ENCODE results near the gene SH3YL1. TPM values are rescaled to one million over a fixed set of nuclear protein-coding genes. Genes with fewer than 3 reads are reported as not detected.

SH3YL1 gene
- total RNA-seq, 1 donor from 2014 or later: 47.9 TPM

DNA sequence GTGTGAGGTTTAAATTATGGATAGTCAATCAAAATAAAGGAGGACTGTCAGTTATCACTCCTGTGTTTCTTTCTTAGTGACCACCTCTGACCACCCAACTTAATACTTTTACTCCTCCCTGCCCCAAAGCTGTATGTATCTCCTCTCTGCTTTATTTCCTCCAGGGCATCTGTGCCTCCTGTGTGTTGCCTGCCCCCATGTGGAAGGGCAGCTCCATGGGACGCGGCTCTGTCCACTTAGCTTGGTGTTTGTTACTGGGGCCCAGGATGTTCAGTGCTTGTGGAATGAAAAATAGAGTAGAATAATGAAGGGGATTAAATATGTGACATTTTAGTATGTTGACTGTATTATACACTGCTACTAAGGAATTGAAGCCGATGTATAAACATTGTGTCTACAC is 10.7 kb upstream of the SH3YL1 start:
- TF ChIP-seq EZH2 (IDR thresholded peaks at IDR 0.05) (no peak), CTCF (IDR thresholded peaks at IDR 0.05) (no peak), EZH2phosphoT487 (IDR thresholded peaks at IDR 0.05) (no peak)
- Histone ChIP-seq H3K4me1 (no peaks in the 10 kb centered on the region), H2AFZ (replicated peaks) (no peak overlapping the region), H3K4me3 (no peak overlapping the region), H3K4me2 (no peak overlapping the region), H3K36me3 (no peaks in the 10 kb centered on the region), H3K9me3 (ENCODE audit: low read depth) (no peaks in the 10 kb centered on the region), H4K20me1 (ENCODE audit: low read depth) (peaks cover 83% of the 10 kb centered on the region), H3K9ac (no peak overlapping the region), H3F3A (ENCODE audit: low read depth) (no peaks in the 10 kb centered on the region), H3K79me2 (ENCODE audit: low read depth) (peaks cover 72% of the 10 kb centered on the region), H3K27me3 (no peaks in the 10 kb centered on the region), H3K27ac (no peak overlapping the region)
- Mint-ChIP-seq H3K36me3 (peaks cover 44% of the 10 kb centered on the region), H3K27ac (no peak overlapping the region), H3K27me3 (ENCODE audit: insufficient read depth, low read depth) (no peaks in the 10 kb centered on the region), H3K9me3 (no peaks in the 10 kb centered on the region), H3K4me1 (peaks cover 2% of the 10 kb centered on the region), H3K4me3 (no peak overlapping the region)
- DNase-seq (ENCODE audit: low spot score): no peak

DNA sequence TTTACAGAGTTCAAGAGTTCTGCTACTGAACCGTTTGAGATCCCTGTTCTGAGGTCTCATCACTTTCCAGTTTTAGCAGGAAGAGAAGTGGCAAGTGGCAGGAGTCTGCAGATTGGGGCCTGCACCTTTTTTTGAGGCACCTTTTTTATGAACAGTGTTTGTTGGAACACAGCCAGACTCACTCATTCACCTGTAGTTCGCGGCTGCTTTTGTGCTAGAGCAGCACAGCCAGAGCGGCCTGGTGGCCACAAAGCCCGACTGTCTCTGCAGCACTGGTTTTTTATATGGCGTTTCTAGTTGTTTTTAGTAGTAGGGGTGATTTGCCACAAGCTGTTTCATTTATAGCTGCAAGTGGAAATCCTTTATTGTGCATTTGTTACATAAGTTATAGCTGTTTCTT is 9.5 kb upstream of the SH3YL1 start:
- H3K79me2 ChIP-seq (ENCODE audit: low read depth): peaks cover 83% of the 10 kb centered on the region
- no peak overlapping the region for H2AFZ ChIP-seq (replicated peaks)
- TF ChIP-seq EZH2phosphoT487 (IDR thresholded peaks at IDR 0.05) (no peak), CTCF (IDR thresholded peaks at IDR 0.05) (no peak), EZH2 (IDR thresholded peaks at IDR 0.05) (no peak)
- no peaks in the 10 kb centered on the region for H3F3A ChIP-seq (ENCODE audit: low read depth)
- no peak overlapping the region for H3K9ac ChIP-seq
- Mint-ChIP-seq H3K27me3 (ENCODE audit: insufficient read depth, low read depth) (no peaks in the 10 kb centered on the region), H3K4me3 (no peak overlapping the region), H3K36me3 (peaks cover 42% of the 10 kb centered on the region), H3K4me1 (no peaks in the 10 kb centered on the region), H3K27ac (no peak overlapping the region), H3K9me3 (no peaks in the 10 kb centered on the region)
- H3K27me3 ChIP-seq: no peaks in the 10 kb centered on the region
- DNase-seq (ENCODE audit: low spot score): no peak
- H4K20me1 ChIP-seq (ENCODE audit: low read depth): peaks cover 95% of the 10 kb centered on the region
- no peaks in the 10 kb centered on the region for H3K4me1 ChIP-seq
- H3K27ac ChIP-seq: no peak overlapping the region
- no peak overlapping the region for H3K4me3 ChIP-seq
- H3K4me2 ChIP-seq: no peak overlapping the region
- H3K9me3 ChIP-seq (ENCODE audit: low read depth): no peaks in the 10 kb centered on the region
- H3K36me3 ChIP-seq: no peaks in the 10 kb centered on the region

- H4K20me1 ChIP-seq (ENCODE audit: low read depth): peaks cover 95% of the 10 kb centered on the region
- H3K79me2 ChIP-seq (ENCODE audit: low read depth): peaks cover 98% of the 10 kb centered on the region
- Mint-ChIP-seq H3K4me3 (no peak overlapping the region), H3K27ac (no peak overlapping the region), H3K27me3 (ENCODE audit: insufficient read depth, low read depth) (no peaks in the 10 kb centered on the region), H3K9me3 (no peaks in the 10 kb centered on the region), H3K4me1 (no peaks in the 10 kb centered on the region), H3K36me3 (peaks cover 31% of the 10 kb centered on the region)
- H2AFZ ChIP-seq (replicated peaks): no peak overlapping the region
- H3K27ac ChIP-seq: no peak overlapping the region
- no peaks in the 10 kb centered on the region for H3F3A ChIP-seq (ENCODE audit: low read depth)
- no peak overlapping the region for H3K4me2 ChIP-seq
- H3K4me1 ChIP-seq: no peaks in the 10 kb centered on the region
- no peak for DNase-seq (ENCODE audit: low spot score)
- H3K36me3 ChIP-seq: no peaks in the 10 kb centered on the region
- H3K4me3 ChIP-seq: no peak overlapping the region
- no peak overlapping the region for H3K9ac ChIP-seq
- H3K27me3 ChIP-seq: no peaks in the 10 kb centered on the region
- TF ChIP-seq EZH2 (IDR thresholded peaks at IDR 0.05) (no peak), CTCF (IDR thresholded peaks at IDR 0.05) (no peak), EZH2phosphoT487 (IDR thresholded peaks at IDR 0.05) (no peak)
- H3K9me3 ChIP-seq (ENCODE audit: low read depth): no peaks in the 10 kb centered on the region
These were observed 8.1 kb upstream of the SH3YL1 start for GRCh38 chr2:271917-272316.

Measured in neural progenitor cell (in vitro differentiated cells).